Measurements from ENCODE around the gene TESK2. TPM values are rescaled to one million over a fixed set of nuclear protein-coding genes. Genes with fewer than 3 reads are reported as not detected.

TESK2 gene
- total and polyA plus RNA-seq, 7 donors, result 4.3 to 9.2 (median 7.1) TPM

DNA sequence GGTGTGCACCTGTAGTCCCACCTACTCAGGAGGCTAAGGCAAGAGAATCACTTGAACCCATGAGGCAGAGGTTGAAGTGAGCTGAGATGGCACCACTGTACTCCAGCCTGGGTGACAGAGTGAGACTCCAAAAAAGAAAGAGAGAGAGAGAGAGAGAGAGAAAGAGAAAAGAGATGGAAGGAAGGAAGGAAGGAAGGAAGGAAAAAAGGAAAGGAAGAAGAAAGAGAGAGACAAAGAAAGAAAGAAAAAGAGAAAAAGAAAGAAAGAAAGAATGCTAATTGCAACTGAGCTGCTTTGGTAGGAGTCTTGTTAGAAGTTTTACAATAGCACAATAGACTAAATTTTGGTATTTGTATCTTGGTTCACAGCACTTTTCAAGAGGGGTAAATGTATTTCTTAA, 25.7 kb downstream of the TESK2 start:
- H3K4me1 ChIP-seq, result no peaks in the 10 kb centered on the region
- TF ChIP-seq EP300 (IDR thresholded peaks at IDR 0.05), result no peak
- TF ChIP-seq POLR2AphosphoS5 (IDR thresholded peaks at IDR 0.05), result no peak
- no peak for TF ChIP-seq POLR2A (IDR thresholded peaks at IDR 0.05)

DNA sequence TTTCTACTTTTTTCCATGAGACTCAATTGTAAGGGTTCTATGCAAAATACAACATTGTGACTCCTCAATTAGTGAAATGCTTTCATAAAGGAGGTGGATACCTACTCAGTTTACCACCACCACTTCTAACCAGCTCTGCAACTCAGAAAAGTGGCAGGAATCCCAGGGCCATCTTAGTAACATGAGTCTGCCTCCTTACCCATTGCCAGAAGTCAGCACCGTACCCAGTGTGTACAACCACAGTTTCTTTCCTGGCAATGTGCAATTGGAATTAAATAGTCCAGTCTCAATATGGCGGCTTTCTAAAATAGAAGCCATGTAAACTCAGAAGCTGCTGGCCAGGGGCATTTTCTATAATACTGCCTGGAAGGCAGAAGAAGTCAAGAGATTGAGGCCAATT, 32.1 kb downstream of the TESK2 start:
- TF ChIP-seq POLR2A (IDR thresholded peaks at IDR 0.05), result no peak
- TF ChIP-seq, protein P1, sequence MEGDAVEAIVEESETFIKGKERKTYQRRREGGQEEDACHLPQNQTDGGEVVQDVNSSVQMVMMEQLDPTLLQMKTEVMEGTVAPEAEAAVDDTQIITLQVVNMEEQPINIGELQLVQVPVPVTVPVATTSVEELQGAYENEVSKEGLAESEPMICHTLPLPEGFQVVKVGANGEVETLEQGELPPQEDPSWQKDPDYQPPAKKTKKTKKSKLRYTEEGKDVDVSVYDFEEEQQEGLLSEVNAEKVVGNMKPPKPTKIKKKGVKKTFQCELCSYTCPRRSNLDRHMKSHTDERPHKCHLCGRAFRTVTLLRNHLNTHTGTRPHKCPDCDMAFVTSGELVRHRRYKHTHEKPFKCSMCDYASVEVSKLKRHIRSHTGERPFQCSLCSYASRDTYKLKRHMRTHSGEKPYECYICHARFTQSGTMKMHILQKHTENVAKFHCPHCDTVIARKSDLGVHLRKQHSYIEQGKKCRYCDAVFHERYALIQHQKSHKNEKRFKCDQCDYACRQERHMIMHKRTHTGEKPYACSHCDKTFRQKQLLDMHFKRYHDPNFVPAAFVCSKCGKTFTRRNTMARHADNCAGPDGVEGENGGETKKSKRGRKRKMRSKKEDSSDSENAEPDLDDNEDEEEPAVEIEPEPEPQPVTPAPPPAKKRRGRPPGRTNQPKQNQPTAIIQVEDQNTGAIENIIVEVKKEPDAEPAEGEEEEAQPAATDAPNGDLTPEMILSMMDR (IDR thresholded peaks at IDR 0.05), result no peak
- TF ChIP-seq POLR2AphosphoS5 (IDR thresholded peaks at IDR 0.05), result no peak
- no peak for TF ChIP-seq EP300 (IDR thresholded peaks at IDR 0.05)
- no peak for DNase-seq
- no peaks in the 10 kb centered on the region for H3K36me3 ChIP-seq
- WGBS, 2 donors, result 96 to 98% methylated on average over 2 of the region's 2 CpGs
- intact Hi-C loops (cut with DNase I), result no loop called here
- no peaks in the 10 kb centered on the region for H3K9me3 ChIP-seq
- H3K27ac ChIP-seq, result no peak overlapping the region
- no peaks in the 10 kb centered on the region for H3K4me1 ChIP-seq
- no peaks in the 10 kb centered on the region for H3K27me3 ChIP-seq
- no peak overlapping the region for H3K4me3 ChIP-seq

More for the DNA sequence above, 25.7 kb downstream of the TESK2 start:
- no peaks in the 10 kb centered on the region for H3K9me3 ChIP-seq
- H3K27ac ChIP-seq, result no peak overlapping the region
- H3K27me3 ChIP-seq, result no peaks in the 10 kb centered on the region
- no peak overlapping the region for H3K4me3 ChIP-seq
- no peak for DNase-seq
- no peaks in the 10 kb centered on the region for H3K36me3 ChIP-seq
- intact Hi-C loops (cut with DNase I), result no loop called here

DNA sequence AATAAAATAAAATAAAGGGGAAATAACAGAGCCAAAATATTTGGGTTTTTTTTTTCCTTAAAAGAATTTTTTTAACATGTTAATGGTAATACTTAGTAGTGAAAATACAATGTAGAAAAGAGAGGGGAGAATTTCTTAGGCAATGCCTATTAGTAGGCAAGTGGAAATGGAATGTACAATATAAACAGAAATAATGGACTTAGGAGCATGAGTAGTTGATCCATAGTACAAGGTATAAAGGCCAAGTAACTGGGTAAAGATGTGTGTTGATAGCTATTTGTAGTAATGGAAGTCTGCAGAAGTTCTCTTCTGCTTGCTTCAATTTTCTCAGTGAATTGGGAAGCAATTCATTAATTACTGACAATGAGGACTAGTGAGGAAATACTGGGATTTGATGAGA, 34.4 kb downstream of the TESK2 start:
- no peaks in the 10 kb centered on the region for H3K36me3 ChIP-seq
- no peaks in the 10 kb centered on the region for H3K27me3 ChIP-seq
- DNase-seq, result no peak
- no peak overlapping the region for H3K27ac ChIP-seq
- H3K4me1 ChIP-seq, result no peaks in the 10 kb centered on the region
- H3K9me3 ChIP-seq, result no peaks in the 10 kb centered on the region
- TF ChIP-seq, protein P1 (IDR thresholded peaks at IDR 0.05), result no peak
- TF ChIP-seq POLR2A (IDR thresholded peaks at IDR 0.05) (no peak), EP300 (IDR thresholded peaks at IDR 0.05) (no peak), POLR2AphosphoS5 (IDR thresholded peaks at IDR 0.05) (no peak)
- intact Hi-C loops (cut with DNase I), result no loop called here
- H3K4me3 ChIP-seq, result no peak overlapping the region

DNA sequence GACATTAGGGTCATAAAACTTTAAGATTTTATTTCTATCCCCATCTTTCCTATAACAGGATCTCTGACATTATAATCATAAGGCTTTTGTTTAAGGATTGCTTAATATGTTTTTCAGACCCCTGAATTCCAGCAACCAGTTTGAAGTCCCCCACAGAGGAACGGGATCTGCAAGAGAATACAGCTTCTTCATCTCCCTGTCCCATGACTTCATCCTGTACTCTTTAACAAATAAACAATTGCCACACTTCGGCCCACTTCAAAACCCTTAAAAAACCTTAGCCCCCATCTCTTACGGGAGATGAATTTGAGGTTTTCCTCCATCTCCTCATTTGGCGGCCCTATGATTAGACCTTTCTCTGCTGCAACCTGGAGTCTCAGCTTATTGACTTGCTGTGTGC, 35.8 kb downstream of the TESK2 start:
- WGBS, 2 donors, result 90% methylated on average over 4 of the region's 4 CpGs
- H3K27me3 ChIP-seq, result no peaks in the 10 kb centered on the region
- no peak overlapping the region for H3K27ac ChIP-seq
- no peak for DNase-seq
- no peak overlapping the region for H3K4me3 ChIP-seq
- no peaks in the 10 kb centered on the region for H3K4me1 ChIP-seq
- intact Hi-C loops (cut with DNase I), result no loop called here
- no peaks in the 10 kb centered on the region for H3K9me3 ChIP-seq
- TF ChIP-seq, protein P1 (IDR thresholded peaks at IDR 0.05), result no peak
- TF ChIP-seq POLR2AphosphoS5 (IDR thresholded peaks at IDR 0.05) (no peak), EP300 (IDR thresholded peaks at IDR 0.05) (no peak), POLR2A (IDR thresholded peaks at IDR 0.05) (no peak)
- H3K36me3 ChIP-seq, result no peaks in the 10 kb centered on the region

DNA sequence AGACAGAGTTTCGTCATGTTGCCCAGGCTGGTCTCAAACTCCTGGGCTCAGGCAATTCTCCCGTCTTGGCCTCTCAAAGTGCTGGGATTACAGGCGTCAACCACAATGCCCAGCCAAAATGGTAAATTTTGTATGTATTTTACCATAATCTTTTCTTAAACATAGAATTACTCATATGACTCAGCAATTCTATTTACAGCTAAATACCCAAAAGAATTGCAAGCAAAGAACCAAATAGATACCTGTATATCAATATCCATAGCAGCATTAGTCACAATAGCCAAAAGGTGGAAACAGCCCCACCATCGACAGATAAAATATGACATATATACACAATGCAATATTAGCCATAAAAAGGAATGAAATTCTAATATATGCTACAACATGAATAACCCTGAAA, 36.5 kb downstream of the TESK2 start:
- no peaks in the 10 kb centered on the region for H3K27me3 ChIP-seq
- WGBS, 2 donors, result 92 to 96% methylated on average over 4 of the region's 4 CpGs
- no peaks in the 10 kb centered on the region for H3K36me3 ChIP-seq

More for the DNA sequence above, 36.5 kb downstream of the TESK2 start:
- no peak overlapping the region for H3K27ac ChIP-seq
- H3K4me3 ChIP-seq, result no peak overlapping the region
- no peaks in the 10 kb centered on the region for H3K4me1 ChIP-seq
- intact Hi-C loops (cut with DNase I), result no loop called here
- H3K9me3 ChIP-seq, result no peaks in the 10 kb centered on the region
- no peak for DNase-seq
- TF ChIP-seq, protein P1 (IDR thresholded peaks at IDR 0.05), result no peak
- TF ChIP-seq EP300 (IDR thresholded peaks at IDR 0.05), result no peak
- TF ChIP-seq POLR2A (IDR thresholded peaks at IDR 0.05), result no peak
- no peak for TF ChIP-seq POLR2AphosphoS5 (IDR thresholded peaks at IDR 0.05)

Measured in sigmoid colon (tissue), 7 donors.